Karpas-422 (cell line): Measurements from ENCODE around the gene UPF3B. TPM values are rescaled to one million over a fixed set of nuclear protein-coding genes. Genes with fewer than 3 reads are reported as not detected.
"Not testable (repeated sequence)": the region's sequence is repeated elsewhere in the genome, so short reads cannot be mapped to it uniquely, and the experiment has no call there.

Experiments used
- DNase-seq: peaks from one replicate; pipeline ENCODE4 v3.0.0-alpha.2; 2015
- H2AFZ ChIP-seq: fragments of 200-600 bp; sonication (generic); 2 replicates; pipeline ENCODE4 v1.6.1; 2014; ENCODE audit warnings: antibody characterized with exemption, low read length, mixed read lengths
- H3K27ac ChIP-seq: fragments of 200-600 bp; sonication (generic); 2 replicates; pipeline ENCODE4 v1.5.1; 2014; ENCODE audit warnings: mild to moderate bottlenecking, low read length, moderate library complexity
- H3K27me3 ChIP-seq: fragments of 200-600 bp; sonication (generic); 2 replicates; pipeline ENCODE4 v1.6.1; 2014; ENCODE audit warnings: low read length, mixed read lengths
- H3K36me3 ChIP-seq: fragments of 200-600 bp; sonication (generic); 2 replicates; pipeline ENCODE4 v1.6.1; 2014; ENCODE audit warnings: low read length, mixed read lengths; ENCODE audit not compliant: insufficient read depth
- H3K4me1 ChIP-seq: fragments of 200-600 bp; sonication (generic); 2 replicates; pipeline ENCODE4 v1.6.1; 2014; ENCODE audit warnings: mild to moderate bottlenecking, low read length, mixed read lengths
- H3K4me2 ChIP-seq: fragments of 200-600 bp; sonication (generic); 2 replicates; pipeline ENCODE4 v1.6.1; 2014; ENCODE audit warnings: low read length, low read depth, mild to moderate bottlenecking; ENCODE audit not compliant: poor library complexity, severe bottlenecking
- H3K4me3 ChIP-seq: fragments of 200-600 bp; sonication (generic); 2 replicates; pipeline ENCODE4 v1.5.1; 2014; ENCODE audit warnings: mild to moderate bottlenecking, antibody characterized with exemption, low read length, mixed read lengths
- H3K79me2 ChIP-seq: fragments of 200-600 bp; sonication (generic); 2 replicates; pipeline ENCODE4 v1.6.1; 2014; ENCODE audit warnings: mild to moderate bottlenecking, low read length, mixed read lengths
- H3K9ac ChIP-seq: fragments of 200-600 bp; sonication (generic); 2 replicates; pipeline ENCODE4 v1.6.0; 2014; ENCODE audit warnings: low read length
- H3K9me2 ChIP-seq: fragments of 200-600 bp; sonication (generic), shearing (Covaris generic); replicated peaks from 2 replicates; pipeline ENCODE4 v1.6.0; 2014; ENCODE audit warnings: mild to moderate bottlenecking, low read length, moderate library complexity; ENCODE audit not compliant: insufficient read depth
- H3K9me3 ChIP-seq: fragments of 300-700, 200-600 bp; sonication (generic); 2 replicates; pipeline ENCODE4 v1.6.1; 2014; ENCODE audit warnings: low read length, mixed read lengths
- H4K20me1 ChIP-seq: fragments of 200-600 bp; sonication (generic); 2 replicates; pipeline ENCODE4 v1.6.1; 2014; ENCODE audit warnings: mild to moderate bottlenecking, antibody characterized with exemption, low read length, low read depth; ENCODE audit not compliant: insufficient read depth
- total RNA-seq: library from RNA; depleted of rRNA; stranded (reverse); fragments of >200 nt; shearing (Covaris generic); gene quantifications from 2 replicates; pipeline ENCODE4 v1.2.3, GENCODE V29; 2014; ENCODE audit warnings: low replicate concordance; rRNA removed

UPF3B gene, protein sequence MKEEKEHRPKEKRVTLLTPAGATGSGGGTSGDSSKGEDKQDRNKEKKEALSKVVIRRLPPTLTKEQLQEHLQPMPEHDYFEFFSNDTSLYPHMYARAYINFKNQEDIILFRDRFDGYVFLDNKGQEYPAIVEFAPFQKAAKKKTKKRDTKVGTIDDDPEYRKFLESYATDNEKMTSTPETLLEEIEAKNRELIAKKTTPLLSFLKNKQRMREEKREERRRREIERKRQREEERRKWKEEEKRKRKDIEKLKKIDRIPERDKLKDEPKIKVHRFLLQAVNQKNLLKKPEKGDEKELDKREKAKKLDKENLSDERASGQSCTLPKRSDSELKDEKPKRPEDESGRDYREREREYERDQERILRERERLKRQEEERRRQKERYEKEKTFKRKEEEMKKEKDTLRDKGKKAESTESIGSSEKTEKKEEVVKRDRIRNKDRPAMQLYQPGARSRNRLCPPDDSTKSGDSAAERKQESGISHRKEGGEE
- 7.8 and 8.9 TPM in 2 replicates for total RNA-seq

DNA sequence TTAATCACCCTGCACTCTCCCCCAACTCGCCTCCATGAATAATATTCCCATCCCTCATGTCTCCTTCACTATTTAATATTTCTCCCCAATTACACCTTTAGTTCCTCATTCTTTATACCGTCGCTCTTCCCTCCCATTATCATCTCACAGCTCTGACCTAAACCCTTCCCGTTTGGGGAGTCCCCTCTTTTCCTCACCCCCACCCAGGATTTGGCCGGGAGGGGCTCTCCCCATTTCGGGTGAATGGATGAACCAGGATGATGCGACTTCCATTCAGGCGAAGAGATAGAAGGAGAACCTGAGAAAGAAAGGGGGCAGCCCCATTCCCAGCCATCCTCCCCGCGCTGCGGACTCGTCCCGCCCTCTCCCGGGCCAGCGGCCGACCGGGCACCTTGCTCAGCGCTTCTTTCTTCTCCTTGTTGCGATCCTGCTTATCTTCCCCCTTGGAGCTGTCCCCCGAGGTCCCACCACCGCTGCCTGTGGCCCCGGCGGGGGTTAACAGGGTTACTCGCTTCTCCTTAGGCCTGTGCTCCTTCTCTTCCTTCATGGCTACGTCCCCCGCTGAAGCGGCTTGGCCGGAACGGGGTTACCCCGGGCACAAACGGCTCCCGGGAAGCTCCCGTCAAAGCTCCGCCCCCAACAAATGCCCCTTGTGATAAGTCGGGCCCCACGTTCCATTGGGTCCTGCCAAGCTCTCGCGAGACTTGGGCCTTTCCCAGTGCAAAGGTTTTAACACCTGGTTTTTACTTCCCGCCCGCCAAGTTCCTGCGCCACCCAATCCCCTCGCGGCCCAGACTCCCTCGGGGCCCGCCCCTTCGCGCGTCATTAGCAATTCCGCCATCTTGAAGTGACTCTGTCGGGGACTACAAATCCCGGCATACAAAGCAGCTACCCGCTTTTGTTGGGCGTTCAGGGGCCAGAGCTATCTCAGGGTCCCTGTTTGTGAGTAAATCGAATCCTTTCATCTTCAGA is at the start of gene UPF3B:
Gene UPF3B (minus strand): TSS at position 582 of the 972 bp plus-strand sequence. CDS start 35 bp downstream, at position 547.
- Histone ChIP-seq H2AFZ (0 out of 2 replicates have a peak within 1 kb of the TSS, but pooled peaks have one; percentile 41), H3K79me2 (peaks cover 23% of the 10 kb centered on the region), H3K27me3 (no peaks in the 10 kb centered on the region), H3K9me3 (no peaks in the 10 kb centered on the region), H4K20me1 (no peaks in the 10 kb centered on the region), H3K9me2 (no peaks in the 10 kb centered on the region), H3K4me2 (peak within 1 kb of the TSS; percentile 82), H3K4me3 (peak within 1 kb of the TSS; percentile 77), H3K4me1 (peaks cover 15% of the 10 kb centered on the region), H3K9ac (peak within 1 kb of the TSS; percentile 84), H3K27ac (peak within 1 kb of the TSS; percentile 41; the same call in 1 of the 2 replicates), H3K36me3 (peaks cover 12% of the 10 kb centered on the region; the same call in 1 of the 2 replicates)
- peak; percentile 97 for DNase-seq

DNA sequence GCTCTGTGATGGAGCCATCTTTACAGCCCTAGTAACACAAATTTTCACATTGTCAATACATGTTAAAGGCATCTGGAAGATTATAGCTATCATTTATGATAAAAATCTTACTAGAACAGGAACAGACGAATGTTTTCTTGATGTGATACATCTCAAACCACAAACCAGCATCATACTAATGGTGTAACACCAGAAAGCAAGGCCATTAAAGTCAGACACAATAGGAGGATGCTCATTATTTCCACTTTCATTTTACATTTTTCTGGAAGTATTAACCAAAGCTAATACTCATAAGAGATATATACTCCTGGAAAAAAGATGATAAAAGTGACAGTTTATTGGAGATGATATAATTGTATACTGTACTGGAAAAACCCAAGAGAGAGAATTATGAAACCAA is 48.2 kb upstream of the UPF3B start:
- Histone ChIP-seq H2AFZ (no peak overlapping the region), H3K4me3 (no peak overlapping the region), H3K9ac (no peak overlapping the region), H3K4me1 (no peaks in the 10 kb centered on the region), H3K79me2 (no peaks in the 10 kb centered on the region), H4K20me1 (no peaks in the 10 kb centered on the region), H3K36me3 (no peaks in the 10 kb centered on the region), H3K4me2 (no peak overlapping the region), H3K9me3 (no peaks in the 10 kb centered on the region), H3K27ac (no peak overlapping the region), H3K9me2 (no peaks in the 10 kb centered on the region), H3K27me3 (no peaks in the 10 kb centered on the region)
- DNase-seq = no peak

- Histone ChIP-seq H3K4me2 (no peak overlapping the region), H3K4me3 (no peak overlapping the region), H3K4me1 (peaks cover 5% of the 10 kb centered on the region), H3K9me2 (no peaks in the 10 kb centered on the region), H3K9ac (no peak overlapping the region), H3K79me2 (no peaks in the 10 kb centered on the region), H2AFZ (no peak overlapping the region), H3K27ac (no peak overlapping the region), H3K27me3 (no peaks in the 10 kb centered on the region), H3K9me3 (no peaks in the 10 kb centered on the region), H4K20me1 (no peaks in the 10 kb centered on the region), H3K36me3 (no peaks in the 10 kb centered on the region)
- no peak for DNase-seq
Observed at GRCh38 chrX:119899125-119899524, 46.4 kb upstream of the UPF3B start.

GRCh38 chrX:119895843-119896326 is 43.1 kb upstream of the UPF3B start, which contains the start of gene AKAP14:
TSS of gene AKAP14 (plus strand) at chrX:119895893. CDS start at chrX:119903224, 7,331 bp downstream.
- Histone ChIP-seq H3K4me1 (peaks cover 5% of the 10 kb centered on the region), H3K9me2 (no peaks in the 10 kb centered on the region), H2AFZ (no peak within 1 kb of the TSS), H3K36me3 (no peaks in the 10 kb centered on the region), H3K27ac (no peak within 1 kb of the TSS), H3K4me2 (no peak within 1 kb of the TSS), H3K4me3 (no peak within 1 kb of the TSS), H3K27me3 (no peaks in the 10 kb centered on the region), H3K9me3 (no peaks in the 10 kb centered on the region), H3K79me2 (no peaks in the 10 kb centered on the region), H3K9ac (no peak within 1 kb of the TSS), H4K20me1 (no peaks in the 10 kb centered on the region)
- DNase-seq = no peak

- not testable (repeated sequence) for H3K27ac ChIP-seq, H3K4me3 ChIP-seq, H4K20me1 ChIP-seq, H3K27me3 ChIP-seq, DNase-seq, H3K4me1 ChIP-seq, H3K36me3 ChIP-seq, H3K9me2 ChIP-seq, H3K9me3 ChIP-seq, H3K9ac ChIP-seq, H3K4me2 ChIP-seq, H3K79me2 ChIP-seq, H2AFZ ChIP-seq
Observed at GRCh38 chrX:119891961-119892692, 39.4 kb upstream of the UPF3B start.

DNA sequence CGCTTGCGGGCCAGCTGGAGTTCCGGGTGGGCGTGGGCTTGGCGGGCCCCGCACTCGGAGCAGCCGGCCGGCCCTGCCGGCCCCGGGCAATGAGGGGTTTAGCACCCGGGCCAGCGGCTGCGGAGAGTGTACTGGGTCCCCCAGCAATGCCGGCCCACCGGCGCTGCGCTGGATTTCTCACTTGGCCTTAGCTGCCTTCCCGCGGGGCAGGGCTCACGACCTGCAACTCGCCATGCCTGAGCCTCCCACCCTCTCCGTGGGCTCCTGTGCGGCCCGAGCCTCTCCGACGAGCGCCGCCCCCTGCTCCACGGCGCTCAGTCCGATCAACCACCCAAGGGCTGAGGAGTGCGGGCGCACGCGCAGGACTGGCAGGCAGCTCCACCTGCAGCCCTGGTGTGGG is 37.9 kb upstream of the UPF3B start:
- not testable (repeated sequence) for H3K9ac ChIP-seq, H3K4me3 ChIP-seq, H3K36me3 ChIP-seq, H2AFZ ChIP-seq, DNase-seq, H3K4me1 ChIP-seq, H3K9me2 ChIP-seq, H3K27me3 ChIP-seq, H3K79me2 ChIP-seq, H3K27ac ChIP-seq, H3K4me2 ChIP-seq, H3K9me3 ChIP-seq, H4K20me1 ChIP-seq

- no peaks in the 10 kb centered on the region for H3K4me1 ChIP-seq
- no peaks in the 10 kb centered on the region for H3K27me3 ChIP-seq
- H2AFZ ChIP-seq = no peak overlapping the region
- H3K79me2 ChIP-seq = no peaks in the 10 kb centered on the region
- no peak overlapping the region for H3K4me2 ChIP-seq
- H4K20me1 ChIP-seq = no peaks in the 10 kb centered on the region
- no peaks in the 10 kb centered on the region for H3K9me3 ChIP-seq
- DNase-seq = peak; percentile 70
- H3K9ac ChIP-seq = no peak overlapping the region
- H3K9me2 ChIP-seq = no peaks in the 10 kb centered on the region
- H3K27ac ChIP-seq = no peak overlapping the region
- no peak overlapping the region for H3K4me3 ChIP-seq
- H3K36me3 ChIP-seq = no peaks in the 10 kb centered on the region
Observed at GRCh38 chrX:119887721-119888425, 35.1 kb upstream of the UPF3B start.
